IMR-90 (cell line): ENCODE results near the gene WNK1. TPM values are rescaled to one million over a fixed set of nuclear protein-coding genes. Genes with fewer than 3 reads are reported as not detected.

Experiments
- ATAC-seq: fragments of 200-7000 bp; cut with Tn5 transposase; 2 replicates; pipeline ENCODE4 v1.9.1; 2020; ENCODE audit warnings: low read depth, mild to moderate bottlenecking, moderate library complexity
- BruUV-seq: library from RNA; stranded (reverse); fragments of 400-500 nt; replicated peaks from 2 replicates; lab custom pipeline; 2021; lab: Mats Ljungman, UMichigan
- CTCF ChIA-PET: fragments of 300-600 bp; formaldehyde crosslinking; extraction: SDS; loops from one replicate; lab custom pipeline; 2021; ENCODE audit warnings: antibody characterized with exemption; lab: Yijun Ruan, JAX
- POLR2A ChIA-PET: fragments of 300-600 bp; sonication (Branson Sonifier 250); formaldehyde crosslinking; loops from one replicate; lab custom pipeline; 2022; ENCODE audit warnings: antibody characterized with exemption; ENCODE audit not compliant: unreplicated experiment; lab: Charles Lee
- DNase-seq: peaks from one replicate; pipeline ENCODE4 v3.0.0; 2013
- H2AFZ ChIP-seq: replicated peaks from 2 replicates; pipeline ENCODE3; 2013; ENCODE audit warnings: low read length, mild to moderate bottlenecking; ENCODE audit not compliant: poor library complexity
- H2AK5ac ChIP-seq: 2 replicates; pipeline ENCODE4 v1.6.1; 2013; ENCODE audit warnings: low read depth, low read length, inconsistent platforms
- H2AK9ac ChIP-seq: replicated peaks from 2 replicates; pipeline ENCODE3; 2013; ENCODE audit warnings: mild to moderate bottlenecking, low read depth, low read length, moderate library complexity; ENCODE audit not compliant: poor library complexity
- H2BK120ac ChIP-seq: 2 replicates; pipeline ENCODE4 v1.6.1; 2013; ENCODE audit warnings: low read depth, low read length, inconsistent platforms
- H2BK15ac ChIP-seq: 3 replicates; pipeline ENCODE4 v1.6.1; 2013; ENCODE audit warnings: low read depth, low read length, inconsistent platforms
- H2BK20ac ChIP-seq: 2 replicates; pipeline ENCODE4 v1.6.1; 2013; ENCODE audit warnings: low read depth, mild to moderate bottlenecking, inconsistent platforms, low read length, moderate library complexity
- H2BK5ac ChIP-seq: 2 replicates; pipeline ENCODE4 v1.6.1; 2013; ENCODE audit warnings: mild to moderate bottlenecking, low read depth, low read length, inconsistent platforms; ENCODE audit not compliant: poor library complexity, severe bottlenecking
- H3K14ac ChIP-seq: replicated peaks from 2 replicates; pipeline ENCODE4 v1.6.1; 2013; ENCODE audit warnings: low read depth, low read length, inconsistent platforms
- H3K18ac ChIP-seq: 2 replicates; pipeline ENCODE4 v1.6.1; 2013; ENCODE audit warnings: low read depth, low read length, control low read depth
- H3K23ac ChIP-seq: 2 replicates; pipeline ENCODE4 v1.6.1; 2013; ENCODE audit warnings: low read depth, low read length, inconsistent platforms
- H3K27ac ChIP-seq: 2 replicates; pipeline ENCODE4 v1.5.1; 2013; ENCODE audit warnings: mild to moderate bottlenecking, control low read depth, low read length; ENCODE audit not compliant: insufficient read depth
- H3K27me3 ChIP-seq: 2 replicates; pipeline ENCODE4 v1.6.1; 2013; ENCODE audit warnings: low read length; ENCODE audit not compliant: control insufficient read depth, insufficient read depth
- H3K36me3 ChIP-seq: 2 replicates; pipeline ENCODE4 v1.6.1; 2013; ENCODE audit warnings: low read length, mixed read lengths; ENCODE audit not compliant: control insufficient read depth, insufficient read depth
- H3K4ac ChIP-seq: 2 replicates; pipeline ENCODE4 v1.6.1; 2013; ENCODE audit warnings: low read depth, low read length, inconsistent platforms
- H3K4me1 ChIP-seq: 2 replicates; pipeline ENCODE4 v1.6.1; 2013; ENCODE audit warnings: low read length, mixed read lengths; ENCODE audit not compliant: control insufficient read depth, insufficient read depth
- H3K4me2 ChIP-seq: 2 replicates; pipeline ENCODE4 v1.6.1; 2013; ENCODE audit warnings: low read depth, mild to moderate bottlenecking, control low read depth, low read length, moderate library complexity
- H3K4me3 ChIP-seq: 2 replicates; pipeline ENCODE4 v1.5.1; 2013; ENCODE audit warnings: low read depth, mild to moderate bottlenecking, control low read depth, low read length, moderate library complexity; ENCODE audit not compliant: insufficient read depth
- H3K56ac ChIP-seq: 2 replicates; pipeline ENCODE4 v1.6.1; 2013; ENCODE audit warnings: low read length, inconsistent platforms; ENCODE audit not compliant: insufficient read depth; ENCODE audit errors: extremely low read depth
- H3K79me1 ChIP-seq, 2 experiments: 2 replicates each; pipeline ENCODE4 v1.6.1; 2013; ENCODE audit warnings: low read length in 2 of 2, inconsistent platforms in 1 of 2, low read depth in 1 of 2
- H3K9ac ChIP-seq: 2 replicates; pipeline ENCODE4 v1.6.1; 2013; ENCODE audit warnings: low read depth, low read length, control low read depth
- H3K9me1 ChIP-seq: 2 replicates; pipeline ENCODE4 v1.6.1; 2013; ENCODE audit warnings: low read length, inconsistent platforms; ENCODE audit not compliant: insufficient read depth
- H3K9me3 ChIP-seq: 2 replicates; pipeline ENCODE4 v1.6.1; 2013; ENCODE audit warnings: low read length; ENCODE audit not compliant: control insufficient read depth, insufficient read depth
- H4K20me1 ChIP-seq: 2 replicates; pipeline ENCODE4 v1.6.1; 2013; ENCODE audit warnings: low read length, inconsistent platforms; ENCODE audit not compliant: insufficient read depth
- H4K5ac ChIP-seq: 2 replicates; pipeline ENCODE4 v1.6.1; 2013; ENCODE audit warnings: mild to moderate bottlenecking, low read depth, low read length, control low read depth
- H4K8ac ChIP-seq, 2 experiments: 2 replicates each; pipeline ENCODE4 v1.6.1; 2013; ENCODE audit warnings: low read depth in 2 of 2, low read length in 2 of 2, control low read depth in 1 of 2, inconsistent platforms in 1 of 2
- H4K91ac ChIP-seq: 2 replicates; pipeline ENCODE4 v1.6.1; 2013; ENCODE audit warnings: low read depth, low read length, inconsistent platforms; ENCODE audit not compliant: insufficient read depth
- BHLHE40 ChIP-seq: fragments of 150-350 bp; IDR thresholded peaks from 2 replicates; pipeline ENCODE4 v1.6.1; 2016; ENCODE audit warnings: mild to moderate bottlenecking, low read depth, low read length
- CHD1 ChIP-seq: IDR thresholded peaks from 2 replicates; pipeline ENCODE4 v1.6.1; 2012; ENCODE audit warnings: low read depth, low read length, improper control_type of control experiment
- ELK1 ChIP-seq: fragments of 150-350 bp; IDR thresholded peaks from 2 replicates; pipeline ENCODE4 v1.6.1; 2016; ENCODE audit warnings: low read depth, mild to moderate bottlenecking, low read length, moderate library complexity, borderline replicate concordance
- MAZ ChIP-seq: IDR thresholded peaks from 2 replicates; pipeline ENCODE4 v1.6.1; 2012; ENCODE audit warnings: low read depth, mild to moderate bottlenecking, low read length, improper control_type of control experiment, moderate library complexity, borderline replicate concordance
- MXI1 ChIP-seq: IDR thresholded peaks from 2 replicates; pipeline ENCODE4 v1.6.1; 2012; ENCODE audit warnings: low read depth, mild to moderate bottlenecking, low read length, moderate library complexity, borderline replicate concordance
- NFE2L2 ChIP-seq: fragments of 150-350 bp; IDR thresholded peaks from 2 replicates; pipeline ENCODE4 v1.6.1; 2016; ENCODE audit warnings: low read depth, mild to moderate bottlenecking, low read length
- POLR2A ChIP-seq: IDR thresholded peaks from 2 replicates; pipeline ENCODE4 v1.6.1; 2012; ENCODE audit warnings: mild to moderate bottlenecking, low read depth, low read length
- RAD21 ChIP-seq: IDR thresholded peaks from 2 replicates; pipeline ENCODE4 v1.6.1; 2012; ENCODE audit warnings: low read length, improper control_type of control experiment
- RFX5 ChIP-seq: IDR thresholded peaks from 2 replicates; pipeline ENCODE4 v1.8.0; 2012; ENCODE audit warnings: low read depth, mild to moderate bottlenecking, low read length, moderate library complexity
- SMC3 ChIP-seq: fragments of 150-350 bp; IDR thresholded peaks from 2 replicates; pipeline ENCODE4 v1.6.1; 2016; ENCODE audit warnings: low read depth, mild to moderate bottlenecking, antibody characterized with exemption, low read length, moderate library complexity
- dilution Hi-C: fragments of 300-500 bp; cut with HindIII; formaldehyde crosslinking; loops from one replicate; pipeline ENCODE4 v1.14.3; 2018; ENCODE audit warnings: low sequenced_read_pairs; ENCODE audit not compliant: unreplicated experiment
- in situ Hi-C: fragments of 300-500 bp; cut with MboI; formaldehyde crosslinking; loops from 3 replicates; pipeline ENCODE4 v1.14.3; 2019; ENCODE audit warnings: low sequenced_read_pairs, inconsistent platforms, mixed read lengths
- intact Hi-C: fragments of 100-400 bp; cut with micrococcal nuclease; formaldehyde crosslinking; loops from 2 replicates; pipeline ENCODE4 v1.10.0; 2022
- polyA plus RNA-seq, 3 experiments: library from polyadenylated mRNA; depleted of rRNA; stranded (reverse); fragments of >200 nt; gene quantifications; 2 replicates each; pipeline ENCODE4 v1.2.3, GENCODE V29; 2012; ENCODE audit warnings: low replicate concordance in 1 of 3
- total RNA-seq: library from RNA; depleted of rRNA; stranded (reverse); fragments of >200 nt; gene quantifications from 2 replicates; pipeline ENCODE4 v1.2.3, GENCODE V29; 2012

The WNK1 gene
- total and polyA plus RNA-seq, 2 of the 4 experiments (the other 2 are of a cell fraction), result 36.9 to 42.8 TPM

GRCh38 chr12:894226-894625 lies 141.8 kb downstream of the WNK1 start:
- no peak overlapping the region for H3K4me2 ChIP-seq
- BruUV-seq, result no TSS peak
- intact Hi-C loops, result loop anchor here (10.0 kb wide), 1 partner anchor 319 kb away; no protein-coding TSS in a partner anchor
- H4K20me1 ChIP-seq, result no peaks in the 10 kb centered on the region
- H3K4ac ChIP-seq, result no peak overlapping the region
- H4K5ac ChIP-seq, result no peak overlapping the region
- H3K27me3 ChIP-seq, result no peaks in the 10 kb centered on the region
- H2BK15ac ChIP-seq, result no peak overlapping the region
- ATAC-seq (no peak), DNase-seq (no peak)
- no peak overlapping the region for H3K9ac ChIP-seq
- H3K18ac ChIP-seq, result no peak overlapping the region
- no peak overlapping the region for H3K27ac ChIP-seq
- no peak overlapping the region for H2BK5ac ChIP-seq
- no peak overlapping the region for H4K8ac ChIP-seq
- dilution Hi-C loops, result no loop called here
- H2AK5ac ChIP-seq, result no peak overlapping the region
- no peak overlapping the region for H3K23ac ChIP-seq
- peaks cover 38% of the 10 kb centered on the region for H3K36me3 ChIP-seq
- no peaks in the 10 kb centered on the region for H3K9me3 ChIP-seq
- H2AFZ ChIP-seq, result no peak overlapping the region
- peaks cover 6% of the 10 kb centered on the region; the same call in 1 of the 2 replicates for H3K9me1 ChIP-seq
- no peak overlapping the region for H2BK120ac ChIP-seq
- H3K79me1 ChIP-seq, result peaks cover 0 to 21% of the 10 kb centered on the region in 2 experiments; a peak in 2 of 4 replicates
- peaks cover 3% of the 10 kb centered on the region; the same call in 1 of the 2 replicates for H3K4me1 ChIP-seq
- no peak overlapping the region for H2BK20ac ChIP-seq
- no peak overlapping the region for H3K56ac ChIP-seq
- no peak overlapping the region for H3K14ac ChIP-seq
- no peak overlapping the region for H3K4me3 ChIP-seq
- CTCF ChIA-PET, result no interaction called here
- POLR2A ChIA-PET, result no interaction called here
- in situ Hi-C loops, result no loop called here
- TF ChIP-seq RAD21, result no peak
- TF ChIP-seq RFX5, result no peak
- TF ChIP-seq MXI1, result no peak
- TF ChIP-seq BHLHE40, result no peak
- no peak for TF ChIP-seq ELK1
- TF ChIP-seq POLR2A, result no peak
- no peak for TF ChIP-seq NFE2L2
- no peak for TF ChIP-seq MAZ
- TF ChIP-seq CHD1, result no peak
- no peak for TF ChIP-seq SMC3
- H2AK9ac ChIP-seq, result no peak overlapping the region
- H4K91ac ChIP-seq, result no peak overlapping the region
